DMS53 (cell line): ENCODE results near the gene POGK.
"Not testable (repeated sequence)": the region's sequence is repeated elsewhere in the genome, so short reads cannot be mapped to it uniquely, and the experiment has no call there.

Experiments used
- DNase-seq: peaks from one replicate; lab custom pipeline; 2025; lab: John Stamatoyannopoulos, UW

Gene POGK

GRCh38 chr1:166838766-166839599, at the start of gene POGK:
POGK (plus strand) TSS chr1:166839475; CDS start chr1:166840957, 1,482 bp downstream.
- DNase-seq, result peak; percentile 97

- no peak for DNase-seq
Observed at GRCh38 chr1:166796620-166797236, 42.5 kb upstream of the POGK start.

GRCh38 chr1:166808952-166809351, 30.3 kb upstream of the POGK start:
- DNase-seq, result no peak

- DNase-seq, result no peak
Observed at GRCh38 chr1:166811691-166812090, 27.6 kb upstream of the POGK start.

GRCh38 chr1:166813508-166814223, 25.6 kb upstream of the POGK start:
- DNase-seq, result peak; percentile 14

- no peak for DNase-seq
Observed at GRCh38 chr1:166814611-166815010, 24.7 kb upstream of the POGK start.

- no peak for DNase-seq
Observed at GRCh38 chr1:166819974-166820373, 19.3 kb upstream of the POGK start.

- no peak for DNase-seq
Observed at GRCh38 chr1:166822385-166822784, 16.9 kb upstream of the POGK start.

GRCh38 chr1:166827426-166827825, 11.8 kb upstream of the POGK start:
- DNase-seq, result peak; percentile 26

- not testable (repeated sequence) for DNase-seq
Observed at GRCh38 chr1:166829762-166830161, 9.5 kb upstream of the POGK start.

GRCh38 chr1:166836733-166837132, 2.5 kb upstream of the POGK start:
- no peak for DNase-seq

GRCh38 chr1:166839600-166840308, 479 bp downstream of the POGK start:
- DNase-seq, result peak; percentile 83

- peak; percentile 40 for DNase-seq
Observed at GRCh38 chr1:166840309-166841274, 1.3 kb downstream of the POGK start.

- DNase-seq, result no peak
Observed at GRCh38 chr1:166843322-166843721, 4.0 kb downstream of the POGK start.

GRCh38 chr1:166843769-166844596, 4.7 kb downstream of the POGK start:
- DNase-seq, result no peak

GRCh38 chr1:166844791-166845190, 5.5 kb downstream of the POGK start:
- no peak for DNase-seq

- no peak for DNase-seq
Observed at GRCh38 chr1:166848193-166848592, 8.9 kb downstream of the POGK start.

- no peak for DNase-seq
Observed at GRCh38 chr1:166849135-166849534, 9.9 kb downstream of the POGK start.

GRCh38 chr1:166852918-166853317, 13.6 kb downstream of the POGK start:
- DNase-seq, result no peak

- DNase-seq, result no peak
Observed at GRCh38 chr1:166855558-166855957, 16.3 kb downstream of the POGK start.
